ENCODE data around the gene ALOX5AP.

GRCh38 chr13:30799356-30799824, 64.0 kb downstream of the ALOX5AP start:
- TF ChIP-seq POLR2AphosphoS5 (IDR thresholded peaks at IDR 0.05; ENCODE audit: insufficient read depth in 1 of 2, low read depth in 1 of 2), result no peak
- no peak for TF ChIP-seq CTCF (IDR thresholded peaks at IDR 0.05)
- no peak for TF ChIP-seq POLR2A (IDR thresholded peaks at IDR 0.05)

Measured in vagina (tissue), 2 donors.